ENCODE measurements around the gene PAX4.

PAX4 gene

DNA sequence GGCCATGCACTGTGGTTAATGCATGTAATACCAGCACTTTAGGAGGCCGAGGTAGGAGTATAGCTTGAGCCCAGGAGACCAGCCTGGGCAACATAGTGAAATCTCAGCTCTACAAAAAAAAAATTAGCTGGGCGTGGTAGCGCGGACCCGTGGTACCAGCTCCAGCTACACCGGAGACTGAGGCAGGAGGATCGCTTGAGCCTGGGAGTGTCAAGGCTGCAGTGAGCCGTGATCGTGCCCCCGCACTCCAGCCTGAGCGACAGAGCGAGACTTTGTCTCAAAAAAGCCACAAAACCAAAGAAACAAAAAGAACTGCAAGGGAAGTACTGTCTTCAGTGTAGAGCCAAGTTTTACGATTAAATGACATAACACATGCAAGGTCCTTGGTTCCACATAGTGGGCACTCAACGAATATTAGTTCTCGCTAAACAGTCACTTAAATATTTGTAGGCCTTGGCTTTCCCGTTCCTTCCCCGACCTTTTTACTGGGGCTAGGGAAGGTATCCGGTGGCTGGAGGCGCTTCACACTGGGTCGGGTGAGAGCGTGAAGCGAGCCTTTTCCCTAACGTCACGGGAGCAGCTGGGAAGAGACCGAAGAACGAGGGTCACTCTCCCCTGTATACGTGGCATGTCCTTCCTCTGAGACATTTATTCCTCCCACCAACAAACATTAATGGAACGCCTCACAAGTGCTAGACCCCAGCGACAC lies 33.1 kb upstream of the PAX4 start:
- no peaks in the 10 kb centered on the region for H3K27me3 Mint-ChIP-seq
- peak overlapping the region; percentile 99 for H3K4me3 Mint-ChIP-seq
- peak; percentile 11 for ATAC-seq (ENCODE audit: low read depth)
- no peak overlapping the region for H3K27ac Mint-ChIP-seq
- no peaks in the 10 kb centered on the region for H3K9me3 Mint-ChIP-seq
- H3K4me1 Mint-ChIP-seq = peaks cover 38% of the 10 kb centered on the region
- peak in 1 of 2 donors; percentile 13 for DNase-seq (ENCODE audit: low spot score in 2 of 2)
- H3K36me3 Mint-ChIP-seq = no peaks in the 10 kb centered on the region

DNA sequence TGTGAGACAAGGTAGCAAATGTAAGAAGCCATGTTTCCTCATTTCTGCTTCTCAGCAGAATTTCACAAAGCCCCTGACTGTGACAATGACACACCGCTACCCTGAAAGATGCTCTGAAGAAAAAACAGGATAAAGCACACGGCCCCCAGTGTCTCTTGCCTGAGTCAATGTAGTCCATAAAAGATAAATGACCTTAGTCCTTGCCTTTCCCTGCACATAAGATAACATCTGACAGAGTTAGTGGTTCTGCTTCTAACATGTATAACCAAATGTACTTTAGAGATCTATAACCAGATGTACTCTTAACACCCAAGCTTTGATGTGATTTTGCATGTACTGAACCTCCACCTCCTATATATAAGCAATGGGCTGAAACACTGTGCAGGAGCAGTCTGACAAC lies 31.0 kb upstream of the PAX4 start:
- H3K4me1 Mint-ChIP-seq = peaks cover 20% of the 10 kb centered on the region
- H3K36me3 Mint-ChIP-seq = no peaks in the 10 kb centered on the region
- ATAC-seq (ENCODE audit: low read depth) = no peak
- no peak overlapping the region for H3K4me3 Mint-ChIP-seq
- H3K27ac Mint-ChIP-seq = no peak overlapping the region
- no peaks in the 10 kb centered on the region for H3K9me3 Mint-ChIP-seq
- DNase-seq (ENCODE audit: low spot score in 2 of 2) = no peak
- H3K27me3 Mint-ChIP-seq = no peaks in the 10 kb centered on the region

DNA sequence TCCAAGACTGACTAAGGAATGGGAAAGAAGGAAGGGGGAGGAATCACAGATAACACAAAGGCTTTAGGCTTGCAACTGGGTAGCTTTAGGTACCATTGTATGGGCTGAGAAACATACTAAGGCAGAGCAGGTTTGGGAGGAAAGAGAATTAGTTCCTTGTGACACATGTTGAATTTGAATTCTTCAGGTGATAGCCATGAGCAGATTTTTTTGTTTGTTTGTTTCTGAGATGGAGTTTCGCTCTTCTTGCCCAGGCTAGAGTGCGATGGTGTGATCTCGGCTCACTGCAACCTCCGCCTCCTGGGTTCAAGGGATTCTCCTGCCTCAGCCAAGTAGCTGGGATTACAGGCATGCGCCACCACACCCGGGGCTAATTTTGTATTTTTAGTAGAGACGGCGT lies 29.7 kb upstream of the PAX4 start:
- Mint-ChIP-seq H3K4me1 (peaks cover 13% of the 10 kb centered on the region), H3K27ac (no peak overlapping the region), H3K4me3 (no peak overlapping the region), H3K27me3 (no peaks in the 10 kb centered on the region), H3K36me3 (no peaks in the 10 kb centered on the region), H3K9me3 (no peaks in the 10 kb centered on the region)
- ATAC-seq (ENCODE audit: low read depth) (no peak), DNase-seq (ENCODE audit: low spot score in 2 of 2) (no peak)

DNA sequence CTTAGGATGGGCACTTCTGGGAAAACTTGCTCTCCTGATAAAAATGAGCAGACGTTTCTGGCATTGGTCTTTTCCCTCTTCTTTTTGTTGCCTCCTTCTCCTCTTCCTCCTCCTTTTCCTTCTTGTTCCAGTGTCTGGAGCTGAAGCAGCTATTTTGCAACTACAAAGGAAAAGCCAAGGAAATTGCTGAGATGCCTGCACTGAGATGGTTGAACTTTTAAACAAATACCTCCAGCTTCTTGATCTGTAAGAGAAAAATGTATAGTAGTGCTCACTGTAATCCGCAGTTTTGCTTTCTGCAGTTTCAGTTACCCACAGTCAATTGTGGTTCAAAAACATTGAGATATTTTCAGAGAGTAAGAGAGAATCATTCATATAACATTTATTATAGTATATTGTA lies 26.5 kb upstream of the PAX4 start:
- no peak for ATAC-seq (ENCODE audit: low read depth)
- H3K27ac Mint-ChIP-seq = no peak overlapping the region
- H3K4me3 Mint-ChIP-seq = no peak overlapping the region
- H3K36me3 Mint-ChIP-seq = no peaks in the 10 kb centered on the region
- DNase-seq (ENCODE audit: low spot score in 2 of 2) = no peak
- H3K9me3 Mint-ChIP-seq = no peaks in the 10 kb centered on the region
- H3K27me3 Mint-ChIP-seq = peaks cover 6% of the 10 kb centered on the region
- H3K4me1 Mint-ChIP-seq = no peaks in the 10 kb centered on the region

DNA sequence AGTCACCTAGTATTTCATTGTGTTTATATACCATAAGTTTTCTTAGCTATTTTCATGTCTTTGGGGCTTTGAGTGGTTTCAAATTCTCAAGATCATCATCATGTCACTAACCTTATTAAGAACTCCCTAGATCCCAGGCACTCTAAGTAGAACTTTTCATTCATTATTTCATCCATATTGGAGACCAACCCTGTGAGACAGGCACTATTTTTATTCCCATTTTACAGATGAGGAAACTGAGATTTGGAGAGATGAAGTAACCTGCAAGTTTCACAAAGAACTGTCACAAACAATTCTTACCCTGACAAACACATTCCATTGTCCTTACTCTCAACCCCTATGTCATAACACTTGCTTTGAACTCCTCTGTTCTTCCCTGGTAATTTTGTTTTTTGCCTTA lies 20.3 kb upstream of the PAX4 start:
- peaks cover 2% of the 10 kb centered on the region for H3K9me3 Mint-ChIP-seq
- H3K4me3 Mint-ChIP-seq = no peak overlapping the region
- H3K4me1 Mint-ChIP-seq = no peaks in the 10 kb centered on the region
- ATAC-seq (ENCODE audit: low read depth) (no peak), DNase-seq (ENCODE audit: low spot score in 2 of 2) (no peak)
- no peak overlapping the region for H3K27ac Mint-ChIP-seq
- no peaks in the 10 kb centered on the region for H3K36me3 Mint-ChIP-seq
- peaks cover 22% of the 10 kb centered on the region for H3K27me3 Mint-ChIP-seq

DNA sequence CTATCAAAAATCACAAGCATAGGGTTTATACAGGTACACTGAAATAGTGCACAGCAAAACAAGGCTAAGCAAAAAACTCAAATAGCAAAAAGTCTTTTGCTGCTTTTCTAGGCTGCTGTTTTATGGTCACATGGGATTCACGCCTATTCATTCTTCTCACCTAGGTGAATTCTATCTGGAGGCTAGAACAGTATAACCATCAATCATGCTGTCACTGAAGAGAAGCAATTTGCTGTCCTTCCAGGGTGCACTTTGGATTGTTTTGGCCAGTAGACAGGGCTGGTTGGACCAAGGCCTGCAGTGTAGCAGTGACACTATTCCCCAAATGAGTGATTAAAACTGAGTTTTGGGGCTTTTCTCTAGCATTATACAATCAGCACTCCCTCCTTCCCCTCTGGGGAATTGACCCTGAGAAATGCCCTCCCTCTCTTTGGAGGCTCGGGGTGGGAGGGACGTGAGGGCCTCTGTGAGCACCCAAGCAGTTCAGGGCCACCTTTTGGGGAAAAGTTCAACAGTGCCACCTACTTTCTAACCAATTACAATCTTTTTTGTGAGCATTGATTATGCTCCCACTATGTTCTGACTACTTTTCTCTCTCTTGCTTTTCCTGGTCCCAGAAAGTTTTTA lies 17.8 kb upstream of the PAX4 start:
- Mint-ChIP-seq H3K4me3 (no peak overlapping the region), H3K27ac (no peak overlapping the region), H3K9me3 (peaks cover 2% of the 10 kb centered on the region), H3K4me1 (no peaks in the 10 kb centered on the region), H3K36me3 (no peaks in the 10 kb centered on the region), H3K27me3 (peaks cover 38% of the 10 kb centered on the region)
- DNase-seq (ENCODE audit: low spot score in 2 of 2) (no peak), ATAC-seq (ENCODE audit: low read depth) (no peak)

DNA sequence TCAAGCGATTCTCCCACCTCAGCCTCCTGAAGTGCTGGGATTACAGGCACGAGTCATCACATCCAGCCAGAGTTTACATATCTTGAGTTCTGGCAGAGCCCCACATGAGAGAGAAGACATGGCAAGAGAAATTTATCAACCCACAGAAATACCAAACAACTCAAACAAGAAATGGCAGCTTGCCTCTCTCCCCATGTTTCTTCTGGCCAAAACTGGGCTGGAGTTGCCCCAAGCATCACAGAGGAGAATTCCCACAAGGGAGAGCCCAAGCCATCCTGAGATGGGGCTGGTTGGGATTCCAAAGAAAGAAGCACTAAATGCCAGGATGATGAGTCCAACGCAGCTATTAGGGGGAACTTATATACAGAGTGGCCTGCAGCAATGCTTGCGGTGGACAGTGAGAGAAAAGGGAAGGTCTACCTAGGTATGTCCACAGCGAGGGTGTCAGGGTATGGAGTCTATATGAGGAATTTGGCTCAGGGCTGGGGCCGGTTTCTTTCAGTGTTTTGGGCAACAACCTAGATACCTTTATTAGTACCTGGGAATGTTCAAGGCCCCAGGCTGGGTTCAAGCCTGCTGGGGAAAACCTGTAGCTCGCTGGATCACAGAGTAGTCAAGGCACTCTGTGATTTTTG lies 14.5 kb upstream of the PAX4 start:
- no peak overlapping the region for H3K4me3 Mint-ChIP-seq
- ATAC-seq (ENCODE audit: low read depth) = no peak
- no peaks in the 10 kb centered on the region for H3K36me3 Mint-ChIP-seq
- no peak for DNase-seq (ENCODE audit: low spot score in 2 of 2)
- no peak overlapping the region for H3K27ac Mint-ChIP-seq
- H3K9me3 Mint-ChIP-seq = peaks cover 2% of the 10 kb centered on the region
- peaks cover 32% of the 10 kb centered on the region for H3K27me3 Mint-ChIP-seq
- H3K4me1 Mint-ChIP-seq = peaks cover 2% of the 10 kb centered on the region

DNA sequence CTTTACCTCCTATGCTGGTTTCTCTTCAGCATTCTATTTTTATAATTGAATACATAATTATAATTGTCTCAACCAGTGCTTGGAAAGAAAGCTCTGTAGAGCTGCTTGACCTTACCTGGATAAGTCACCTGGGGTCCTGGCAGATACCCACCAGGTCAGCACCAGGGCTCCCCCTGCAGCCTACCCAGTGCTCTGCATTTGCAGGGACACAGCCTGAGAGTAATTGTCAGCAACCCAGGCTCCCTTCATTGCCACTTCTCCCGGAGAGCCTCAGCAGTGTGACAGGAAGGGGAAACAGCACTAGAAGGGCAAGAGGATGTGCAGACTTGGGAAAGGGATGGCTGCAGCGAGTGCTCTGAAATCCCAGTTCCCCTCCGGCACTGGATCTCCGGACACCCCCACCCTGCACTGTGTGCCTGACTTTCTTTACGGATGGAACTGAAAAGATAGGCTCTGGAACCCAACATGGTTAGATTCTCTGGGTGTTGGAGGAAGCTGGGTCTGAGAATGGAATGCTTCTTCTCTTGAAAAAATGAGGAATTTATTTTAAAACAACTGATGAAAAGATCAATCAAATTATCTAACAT lies 11.4 kb upstream of the PAX4 start:
- H3K4me3 Mint-ChIP-seq = no peak overlapping the region
- peaks cover 3% of the 10 kb centered on the region for H3K9me3 Mint-ChIP-seq
- peaks cover 2% of the 10 kb centered on the region for H3K4me1 Mint-ChIP-seq
- no peak for DNase-seq (ENCODE audit: low spot score in 2 of 2)
- no peaks in the 10 kb centered on the region for H3K36me3 Mint-ChIP-seq
- H3K27me3 Mint-ChIP-seq = peaks cover 29% of the 10 kb centered on the region
- peak; percentile 62 for ATAC-seq (ENCODE audit: low read depth)
- H3K27ac Mint-ChIP-seq = no peak overlapping the region

DNA sequence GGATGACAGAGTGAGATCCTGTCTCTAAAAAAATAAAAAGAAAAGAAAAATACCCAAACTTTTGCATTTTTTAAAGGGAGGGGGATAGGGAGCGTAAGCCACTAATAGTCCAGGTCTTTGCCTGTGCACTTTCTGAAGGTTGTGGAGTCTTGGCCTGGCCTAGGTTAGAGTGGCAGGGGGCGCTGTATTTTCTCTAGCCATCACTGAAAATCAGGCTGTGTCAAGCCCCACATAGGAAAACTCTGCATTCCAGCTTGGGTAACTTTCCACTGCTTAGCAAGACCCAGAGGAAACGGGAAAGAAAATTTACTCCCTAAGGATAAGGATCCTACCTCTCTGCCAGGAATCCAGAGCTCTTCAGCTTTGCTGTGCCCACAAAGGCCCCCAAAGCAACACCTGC lies 10.5 kb upstream of the PAX4 start:
- H3K36me3 Mint-ChIP-seq = no peaks in the 10 kb centered on the region
- no peak for DNase-seq (ENCODE audit: low spot score in 2 of 2)
- peaks cover 1% of the 10 kb centered on the region for H3K9me3 Mint-ChIP-seq
- no peak overlapping the region for H3K27ac Mint-ChIP-seq
- no peak for ATAC-seq (ENCODE audit: low read depth)
- no peak overlapping the region for H3K4me3 Mint-ChIP-seq
- peaks cover 2% of the 10 kb centered on the region for H3K4me1 Mint-ChIP-seq
- H3K27me3 Mint-ChIP-seq = peaks cover 24% of the 10 kb centered on the region

DNA sequence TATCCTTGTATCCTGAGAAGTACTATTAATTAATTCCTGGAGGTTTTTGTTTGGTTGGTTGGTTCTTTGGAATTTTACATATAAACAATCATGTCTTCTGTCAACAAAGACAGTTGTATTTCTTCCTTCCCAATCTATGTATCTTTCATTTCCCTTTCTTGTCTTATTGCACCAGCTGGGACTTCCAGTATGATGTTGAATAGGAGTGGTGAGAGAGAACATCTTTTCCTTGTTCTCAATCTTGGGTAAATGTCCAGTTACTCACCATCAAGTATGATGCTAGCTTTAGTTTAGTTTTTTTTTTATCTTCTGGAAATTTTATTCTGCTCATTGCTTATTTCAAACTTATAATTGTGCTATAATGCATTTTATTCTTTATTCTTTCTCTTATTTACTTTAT lies 7.4 kb upstream of the PAX4 start:
- no peak overlapping the region for H3K4me3 Mint-ChIP-seq
- ATAC-seq (ENCODE audit: low read depth) = no peak

DNA sequence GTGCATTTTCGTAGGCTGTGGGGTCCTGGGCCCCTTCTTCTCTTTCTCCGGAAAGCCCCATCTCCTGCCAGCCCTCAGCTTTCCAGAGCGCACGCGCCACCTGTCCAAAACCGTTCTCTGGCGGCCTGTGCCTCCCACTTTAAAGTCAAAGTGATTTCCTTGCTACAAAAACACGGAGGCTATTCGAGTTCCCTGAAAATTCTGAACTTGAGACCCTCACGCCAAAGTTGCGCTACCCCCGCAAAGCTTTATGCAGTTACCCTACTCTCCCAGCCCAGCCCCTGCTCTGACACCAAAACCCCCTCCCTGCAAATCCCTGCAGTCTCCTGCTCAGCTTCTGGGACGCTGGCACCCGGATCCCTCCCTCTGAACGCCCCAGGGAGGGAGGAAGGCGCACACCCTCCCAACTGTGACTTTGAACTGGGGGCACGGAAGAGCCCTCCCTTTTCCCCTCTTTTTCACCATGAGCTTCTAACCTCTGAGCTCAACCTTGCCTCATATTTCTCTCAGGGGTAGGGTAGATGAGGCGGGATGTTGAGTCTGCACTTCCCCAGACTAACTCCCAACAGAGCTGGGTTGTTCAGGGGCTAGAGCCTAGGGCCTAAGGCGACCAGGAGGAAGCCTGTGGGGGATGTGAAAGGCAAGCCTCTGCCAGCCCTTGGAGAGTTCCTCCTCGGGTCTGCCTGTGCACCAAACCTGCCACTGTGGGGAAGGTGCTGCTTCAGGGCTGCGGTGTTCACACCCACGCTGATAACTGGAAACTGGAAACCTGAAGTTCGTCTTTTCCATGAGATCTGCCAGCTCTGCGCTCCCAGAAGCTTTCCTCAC lies 2.7 kb upstream of the PAX4 start:
- Mint-ChIP-seq H3K9me3 (peaks cover 1% of the 10 kb centered on the region), H3K36me3 (no peaks in the 10 kb centered on the region), H3K4me3 (no peak overlapping the region), H3K27ac (no peak overlapping the region), H3K27me3 (peaks cover 23% of the 10 kb centered on the region), H3K4me1 (peaks cover 3% of the 10 kb centered on the region)
- ATAC-seq (ENCODE audit: low read depth) (no peak), DNase-seq (ENCODE audit: low spot score in 2 of 2) (no peak)

More for the DNA sequence above, 7.4 kb upstream of the PAX4 start:
- peaks cover 13% of the 10 kb centered on the region for H3K27me3 Mint-ChIP-seq
- H3K36me3 Mint-ChIP-seq = no peaks in the 10 kb centered on the region
- H3K4me1 Mint-ChIP-seq = peaks cover 2% of the 10 kb centered on the region
- DNase-seq (ENCODE audit: low spot score in 2 of 2) = no peak
- H3K27ac Mint-ChIP-seq = no peak overlapping the region
- peaks cover 1% of the 10 kb centered on the region for H3K9me3 Mint-ChIP-seq

DNA sequence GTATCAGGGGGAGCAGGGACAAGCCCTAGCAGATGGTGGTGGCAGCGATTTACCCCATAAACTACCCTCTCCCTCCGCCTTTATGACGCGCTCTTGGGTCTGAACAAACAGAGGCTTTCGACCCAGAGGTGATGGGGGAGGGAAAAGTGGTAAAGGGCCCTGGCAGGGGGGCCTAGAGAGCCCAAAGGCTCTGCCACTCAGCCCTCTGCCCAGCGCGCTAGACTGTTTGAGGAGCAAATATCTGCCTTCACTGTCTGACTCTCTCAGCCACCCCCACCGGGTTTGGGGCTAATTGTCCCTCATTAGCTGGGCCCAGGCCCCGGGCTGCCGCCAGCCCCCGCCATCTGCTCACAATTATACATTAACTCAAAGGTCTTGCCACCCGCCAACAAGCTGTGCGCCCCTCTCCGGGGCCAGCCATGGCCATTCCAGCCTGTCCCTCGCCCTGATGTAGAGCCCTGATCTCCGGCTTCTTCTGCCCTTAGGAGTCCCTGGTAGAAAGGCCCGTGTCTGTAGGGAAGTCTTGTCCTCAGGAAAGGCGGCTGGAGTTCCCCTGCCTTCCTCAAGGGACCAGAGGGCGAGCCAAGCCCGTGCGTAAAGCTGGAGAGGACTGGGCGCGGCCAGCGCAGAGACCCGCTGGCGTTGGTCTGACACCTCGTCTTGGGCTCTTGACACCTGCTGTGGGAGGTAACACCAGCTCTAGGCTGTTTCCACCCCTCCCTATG lies 1.9 kb upstream of the PAX4 start:
- ATAC-seq (ENCODE audit: low read depth) = no peak
- Mint-ChIP-seq H3K4me1 (peaks cover 3% of the 10 kb centered on the region), H3K27me3 (peaks cover 23% of the 10 kb centered on the region), H3K9me3 (no peaks in the 10 kb centered on the region), H3K27ac (no peak overlapping the region), H3K36me3 (no peaks in the 10 kb centered on the region), H3K4me3 (no peak overlapping the region)
- DNase-seq (ENCODE audit: low spot score in 2 of 2) = no peak

DNA sequence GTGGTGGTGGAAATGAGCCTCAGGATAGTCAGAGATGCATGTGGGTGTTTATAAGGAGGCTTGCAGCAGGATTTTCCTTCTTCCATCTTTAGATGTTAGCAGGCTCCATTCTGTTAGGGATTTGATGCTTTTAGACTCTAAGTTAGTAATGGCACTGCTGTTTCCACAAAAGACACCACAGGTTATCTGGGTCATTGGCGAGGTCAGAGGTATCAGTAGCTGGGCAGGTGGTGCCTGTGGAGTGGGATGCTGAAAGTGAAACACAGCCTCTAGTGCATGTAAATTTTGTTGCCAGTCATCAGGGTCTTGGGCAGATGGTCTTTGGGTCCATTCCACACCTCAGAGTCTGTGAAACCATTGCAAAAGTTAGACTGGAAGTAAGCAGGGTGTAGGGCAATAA lies 833 bp upstream of the PAX4 start:
- Mint-ChIP-seq H3K27ac (no peak overlapping the region), H3K4me3 (no peak overlapping the region), H3K9me3 (no peaks in the 10 kb centered on the region), H3K27me3 (peaks cover 22% of the 10 kb centered on the region), H3K4me1 (peaks cover 3% of the 10 kb centered on the region), H3K36me3 (no peaks in the 10 kb centered on the region)
- DNase-seq (ENCODE audit: low spot score in 2 of 2) (no peak), ATAC-seq (ENCODE audit: low read depth) (no peak)
